Right lobe of liver (tissue), 4 donors: ENCODE results near the gene LRRC75A.

Experiments
- POLR2A ChIP-seq: fragments of 450-650 bp; IDR thresholded peaks from one replicate; pipeline ENCODE4 v1.6.1; 2017; ENCODE audit warnings: antibody characterized with exemption, mild to moderate bottlenecking
- TF ChIP-seq, protein P1 (sequence below), 4 donors: fragments of 200-600 bp in 3 of 4; fragments of 450-650 bp in 1 of 4; IDR thresholded peaks; one replicate each; pipeline versions ENCODE4 v1.5.1 to v1.8.0; 2016 to 2022; ENCODE audit warnings: antibody characterized with exemption in 4 of 4, mild to moderate bottlenecking in 2 of 4
- donor health status: DM: no; HTN: no; CAD: no.
- donor health status: DM: no; HTN: no; CAD: no.
- donor health status: DM: no; HTN: yes; CAD: no.

DNA sequence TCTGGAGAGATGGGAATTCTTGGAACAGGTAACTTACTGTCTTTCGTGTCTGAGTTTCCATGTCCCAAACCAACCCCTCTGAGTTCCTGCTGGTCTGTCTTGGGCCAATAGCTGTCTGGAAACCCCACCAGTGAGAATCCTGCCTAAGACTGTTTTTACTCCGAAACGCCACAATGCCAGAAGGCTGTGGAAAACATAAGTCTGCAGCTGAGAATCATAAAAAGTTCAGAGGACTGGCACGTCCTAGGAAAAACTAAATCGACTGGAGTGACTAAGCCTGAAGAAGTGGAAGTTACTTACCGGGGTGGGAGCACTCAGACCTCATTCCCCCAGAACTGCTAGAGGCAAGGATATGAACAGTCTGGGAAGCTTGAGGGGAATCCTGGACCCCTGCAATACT is 13.3 kb downstream of the LRRC75A start:
- TF ChIP-seq, protein P1, sequence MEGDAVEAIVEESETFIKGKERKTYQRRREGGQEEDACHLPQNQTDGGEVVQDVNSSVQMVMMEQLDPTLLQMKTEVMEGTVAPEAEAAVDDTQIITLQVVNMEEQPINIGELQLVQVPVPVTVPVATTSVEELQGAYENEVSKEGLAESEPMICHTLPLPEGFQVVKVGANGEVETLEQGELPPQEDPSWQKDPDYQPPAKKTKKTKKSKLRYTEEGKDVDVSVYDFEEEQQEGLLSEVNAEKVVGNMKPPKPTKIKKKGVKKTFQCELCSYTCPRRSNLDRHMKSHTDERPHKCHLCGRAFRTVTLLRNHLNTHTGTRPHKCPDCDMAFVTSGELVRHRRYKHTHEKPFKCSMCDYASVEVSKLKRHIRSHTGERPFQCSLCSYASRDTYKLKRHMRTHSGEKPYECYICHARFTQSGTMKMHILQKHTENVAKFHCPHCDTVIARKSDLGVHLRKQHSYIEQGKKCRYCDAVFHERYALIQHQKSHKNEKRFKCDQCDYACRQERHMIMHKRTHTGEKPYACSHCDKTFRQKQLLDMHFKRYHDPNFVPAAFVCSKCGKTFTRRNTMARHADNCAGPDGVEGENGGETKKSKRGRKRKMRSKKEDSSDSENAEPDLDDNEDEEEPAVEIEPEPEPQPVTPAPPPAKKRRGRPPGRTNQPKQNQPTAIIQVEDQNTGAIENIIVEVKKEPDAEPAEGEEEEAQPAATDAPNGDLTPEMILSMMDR (IDR thresholded peaks at IDR 0.05): no peak
- TF ChIP-seq POLR2A: no peak
